Anterior cingulate cortex (tissue), 58 donors: Measurements from ENCODE around the gene SYCE1.

Experiments
- DNase-seq, 58 donors: peaks; one replicate each; lab custom pipeline; 2025; lab: John Stamatoyannopoulos, UW

The SYCE1 gene

DNA sequence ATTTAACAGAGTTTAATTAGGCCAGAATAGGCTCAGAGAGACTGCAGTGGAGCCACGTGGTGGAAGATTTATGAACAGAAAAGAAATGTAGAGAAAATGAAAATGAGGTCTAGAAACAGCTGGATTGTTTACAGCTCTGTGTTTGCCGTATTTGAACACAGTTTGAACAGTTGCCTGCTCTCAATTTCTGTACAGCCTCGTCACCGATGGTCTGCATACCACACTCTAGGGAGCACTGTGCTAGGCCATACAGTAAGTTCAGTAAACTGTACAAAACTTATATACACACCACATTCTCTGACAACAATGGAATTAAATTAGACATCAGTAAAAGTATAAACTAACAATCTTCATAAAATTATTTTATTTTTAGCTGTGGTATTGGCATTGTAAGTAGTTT lies 49.3 kb downstream of the SYCE1 start:
- DNase-seq: no peak

DNA sequence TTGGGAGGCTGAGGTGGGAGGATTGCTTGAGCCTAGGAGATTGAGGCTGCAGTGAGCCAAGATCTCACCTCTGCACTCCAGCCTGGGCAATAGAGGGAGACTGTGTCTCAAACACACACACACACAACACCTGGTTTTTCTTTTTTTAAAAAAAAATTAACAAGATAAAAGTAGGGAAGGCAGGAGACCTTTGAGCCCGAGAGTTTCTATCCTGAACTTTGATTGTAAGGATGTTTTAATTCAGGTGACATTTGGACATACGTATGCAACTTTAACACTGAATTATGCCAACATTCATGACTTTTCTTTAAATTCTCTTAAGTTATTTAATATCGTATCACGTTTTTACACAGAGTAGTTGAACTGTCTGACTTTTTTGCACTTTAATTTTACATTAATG lies 49.9 kb downstream of the SYCE1 start:
- DNase-seq: no peak

DNA sequence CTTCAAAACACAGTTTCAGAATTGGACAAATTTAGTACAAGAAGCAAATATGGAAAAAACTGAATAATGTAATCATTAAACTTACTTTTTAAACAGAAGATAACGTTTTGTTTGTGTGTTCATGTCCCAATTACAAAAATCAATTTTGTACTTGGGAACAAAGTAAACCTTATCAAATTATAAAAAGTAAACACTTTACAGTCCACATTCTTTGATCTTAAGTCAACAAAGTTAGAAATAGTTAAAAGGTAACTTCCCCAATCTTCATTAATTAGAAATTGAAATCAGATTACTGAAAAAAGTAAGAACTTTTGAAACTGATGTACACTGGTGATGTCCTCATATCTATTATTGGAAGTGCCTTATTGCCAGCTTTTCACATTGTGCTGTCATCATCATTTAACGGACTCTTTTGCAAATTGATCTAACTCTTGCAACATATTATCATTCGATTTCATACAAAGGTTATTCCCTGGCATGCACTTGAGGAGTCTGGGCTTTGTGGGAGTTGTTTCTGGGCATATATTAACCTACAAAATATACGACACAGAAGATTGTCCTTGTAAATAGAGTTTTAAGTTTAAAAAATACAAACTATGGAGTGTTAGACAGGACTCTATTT lies 53.4 kb downstream of the SYCE1 start:
- no peak for DNase-seq

DNA sequence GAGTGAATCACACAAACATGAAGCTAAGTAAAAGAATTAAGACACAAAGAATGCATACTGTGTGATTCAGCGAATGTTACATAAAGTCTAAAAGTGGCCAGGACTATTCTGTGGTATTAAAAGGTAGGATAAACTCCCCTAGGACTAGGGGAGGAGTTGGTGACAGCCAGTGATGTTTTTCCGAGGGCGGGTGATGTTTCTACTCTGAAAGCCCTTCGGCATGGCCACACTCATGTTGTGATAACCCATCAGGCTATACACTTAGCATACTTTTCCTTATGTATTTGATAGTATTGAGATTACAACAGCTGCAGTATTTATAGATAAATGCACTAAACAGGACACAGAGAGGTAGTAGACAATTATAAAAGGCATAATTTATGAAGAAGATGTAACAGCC lies 54.0 kb downstream of the SYCE1 start:
- no peak for DNase-seq

DNA sequence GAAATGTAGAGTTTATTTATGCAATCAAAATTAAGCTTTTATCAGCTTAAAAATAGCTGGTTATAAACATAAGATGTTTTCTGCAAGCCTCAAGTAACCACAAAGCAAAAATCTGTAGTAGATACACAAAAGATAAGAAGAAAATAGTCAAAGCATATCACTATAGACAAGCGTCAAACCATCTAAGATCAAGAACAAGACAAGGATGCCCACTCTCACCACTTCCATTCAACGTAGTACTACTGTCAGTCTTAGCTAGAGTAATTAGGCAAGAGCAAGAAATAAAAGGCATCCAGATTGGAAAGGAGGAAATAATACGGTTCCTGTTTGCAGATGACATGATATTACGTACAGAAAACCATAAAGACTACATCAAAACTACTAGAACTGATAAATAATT lies 55.7 kb downstream of the SYCE1 start:
- no peak for DNase-seq
